HEK293 (cell line): ENCODE measurements around the gene ARHGAP24.

Experiments used
- CTCF ChIA-PET: fragments of 350-600 bp; formaldehyde crosslinking; extraction: SDS; loops from one replicate; lab custom pipeline; 2021; ENCODE audit warnings: antibody characterized with exemption; lab: Yijun Ruan, JAX
- POLR2A ChIA-PET: fragments of 300-600 bp; formaldehyde crosslinking; extraction: SDS; loops from one replicate; lab custom pipeline; 2020; ENCODE audit warnings: antibody characterized with exemption, inconsistent platforms; lab: Yijun Ruan, JAX
- H3K27ac ChIP-seq: fragments of 200-500 bp; sonication (Bioruptor generic); 2 replicates; pipeline ENCODE4 v1.5.1; 2014; ENCODE audit warnings: low read depth, low read length, control low read depth, inconsistent platforms; ENCODE audit errors: extremely low read depth
- H3K36me3 ChIP-seq, 2 experiments: fragments of 200-500 bp in 1 of 2; sonication (Bioruptor generic) in 1 of 2; 1 replicate in 1 of 2; 2 replicates in 1 of 2; pipeline ENCODE4 v1.5.1; 2014 to 2017; ENCODE audit warnings: inconsistent platforms in 2 of 2, low read length in 2 of 2; ENCODE audit not compliant: control insufficient read depth in 2 of 2, insufficient read depth in 1 of 2
- H3K4me1 ChIP-seq: fragments of 200-500 bp; sonication (Bioruptor generic); 2 replicates; pipeline ENCODE4 v1.5.1; 2014; ENCODE audit warnings: mild to moderate bottlenecking, low read length, inconsistent platforms; ENCODE audit not compliant: control insufficient read depth, insufficient read depth
- H3K4me3 ChIP-seq: 2 replicates; pipeline ENCODE4 v1.5.1; 2011; ENCODE audit warnings: low read depth, mild to moderate bottlenecking, control low read depth, low read length, moderate library complexity
- H3K9me3 ChIP-seq: fragments of 200-500 bp; sonication (Bioruptor generic); 2 replicates; pipeline ENCODE4 v1.5.1; 2014; ENCODE audit warnings: low read depth, low read length, inconsistent platforms; ENCODE audit not compliant: control insufficient read depth, insufficient read depth
- KLF17 ChIP-seq: fragments of 450-650 bp; formaldehyde crosslinking; IDR thresholded peaks from 2 replicates; pipeline ENCODE4 v1.5.1; 2016; ENCODE audit warnings: missing biosample characterization, missing genetic modification characterization
- MYNN ChIP-seq: fragments of 450-650 bp; formaldehyde crosslinking; IDR thresholded peaks from 2 replicates; pipeline ENCODE4 v1.5.1; 2016; ENCODE audit warnings: missing biosample characterization, missing genetic modification characterization, borderline replicate concordance
- RBAK ChIP-seq: fragments of 450-650 bp; formaldehyde crosslinking; IDR thresholded peaks from 2 replicates; pipeline ENCODE4 v1.5.1; 2016; ENCODE audit warnings: missing biosample characterization, missing genetic modification characterization
- SP2 ChIP-seq: fragments of 450-650 bp; formaldehyde crosslinking; IDR thresholded peaks from 2 replicates; pipeline ENCODE4 v1.5.1; 2016; ENCODE audit warnings: missing biosample characterization, missing genetic modification characterization
- ZBTB44 ChIP-seq: fragments of 450-650 bp; IDR thresholded peaks from 2 replicates; pipeline ENCODE4 v1.5.1; 2018; ENCODE audit warnings: missing biosample characterization, mild to moderate bottlenecking, missing genetic modification characterization
- ZBTB8A ChIP-seq: fragments of 450-650 bp; formaldehyde crosslinking; IDR thresholded peaks from 2 replicates; pipeline ENCODE4 v1.5.1; 2016; ENCODE audit warnings: missing biosample characterization, missing genetic modification characterization
- ZEB2 ChIP-seq: fragments of 450-650 bp; formaldehyde crosslinking; IDR thresholded peaks from 2 replicates; pipeline ENCODE4 v1.5.1; 2016; ENCODE audit warnings: missing biosample characterization, missing genetic modification characterization
- ZFP69B ChIP-seq: fragments of 450-650 bp; formaldehyde crosslinking; IDR thresholded peaks from 2 replicates; pipeline ENCODE4 v1.5.1; 2016; ENCODE audit warnings: missing biosample characterization, missing genetic modification characterization
- ZNF18 ChIP-seq: fragments of 450-650 bp; formaldehyde crosslinking; IDR thresholded peaks from 2 replicates; pipeline ENCODE4 v1.5.1; 2016; ENCODE audit warnings: missing biosample characterization, missing genetic modification characterization
- ZNF2 ChIP-seq: fragments of 450-650 bp; formaldehyde crosslinking; IDR thresholded peaks from 2 replicates; pipeline ENCODE4 v1.5.1; 2016; ENCODE audit warnings: missing biosample characterization, missing genetic modification characterization
- ZNF211 ChIP-seq: fragments of 450-650 bp; formaldehyde crosslinking; IDR thresholded peaks from 2 replicates; pipeline ENCODE4 v1.5.1; 2016; ENCODE audit warnings: low read depth, missing biosample characterization, missing genetic modification characterization
- ZNF223 ChIP-seq: fragments of 450-650 bp; formaldehyde crosslinking; IDR thresholded peaks from 2 replicates; pipeline ENCODE4 v1.5.1; 2016; ENCODE audit warnings: missing biosample characterization, missing genetic modification characterization
- ZNF341 ChIP-seq: fragments of 450-650 bp; formaldehyde crosslinking; IDR thresholded peaks from 2 replicates; pipeline ENCODE4; 2016; ENCODE audit warnings: low read depth, missing biosample characterization, missing genetic modification characterization
- ZNF501 ChIP-seq: fragments of 450-650 bp; formaldehyde crosslinking; IDR thresholded peaks from 2 replicates; pipeline ENCODE4 v1.5.1; 2016; ENCODE audit warnings: missing biosample characterization, missing genetic modification characterization
- ZNF514 ChIP-seq: fragments of 450-650 bp; formaldehyde crosslinking; IDR thresholded peaks from 2 replicates; pipeline ENCODE4 v1.5.1; 2016; ENCODE audit warnings: missing biosample characterization, missing genetic modification characterization
- ZNF518A ChIP-seq: fragments of 450-650 bp; formaldehyde crosslinking; conservative IDR thresholded peaks from 2 replicates; pipeline ENCODE4 v1.5.1; 2016; ENCODE audit warnings: low read depth, missing biosample characterization, missing genetic modification characterization
- ZNF549 ChIP-seq: fragments of 450-650 bp; IDR thresholded peaks from 2 replicates; pipeline ENCODE4 v1.5.1; 2018; ENCODE audit warnings: missing biosample characterization, missing genetic modification characterization, mild to moderate bottlenecking, inconsistent platforms, moderate library complexity
- ZNF558 ChIP-seq: fragments of 450-650 bp; formaldehyde crosslinking; IDR thresholded peaks from 2 replicates; pipeline ENCODE4 v1.5.1; 2016; ENCODE audit warnings: missing biosample characterization, missing genetic modification characterization
- ZNF585B ChIP-seq: fragments of 450-650 bp; formaldehyde crosslinking; IDR thresholded peaks from 2 replicates; pipeline ENCODE4 v1.5.1; 2016; ENCODE audit warnings: missing biosample characterization, missing genetic modification characterization
- ZNF621 ChIP-seq: fragments of 450-650 bp; formaldehyde crosslinking; IDR thresholded peaks from 2 replicates; pipeline ENCODE4 v1.5.1; 2017; ENCODE audit warnings: missing biosample characterization, missing genetic modification characterization
- TF ChIP-seq, protein P1 (sequence below): fragments of 450-650 bp; formaldehyde crosslinking; IDR thresholded peaks from 2 replicates; pipeline ENCODE4 v1.5.1; 2017; ENCODE audit warnings: missing biosample characterization, missing genetic modification characterization
- TF ChIP-seq, protein P2 (sequence below): fragments of 450-650 bp; formaldehyde crosslinking; IDR thresholded peaks from 2 replicates; pipeline ENCODE4 v1.5.1; 2016; ENCODE audit warnings: missing biosample characterization, missing genetic modification characterization, borderline replicate concordance

The ARHGAP24 gene

DNA sequence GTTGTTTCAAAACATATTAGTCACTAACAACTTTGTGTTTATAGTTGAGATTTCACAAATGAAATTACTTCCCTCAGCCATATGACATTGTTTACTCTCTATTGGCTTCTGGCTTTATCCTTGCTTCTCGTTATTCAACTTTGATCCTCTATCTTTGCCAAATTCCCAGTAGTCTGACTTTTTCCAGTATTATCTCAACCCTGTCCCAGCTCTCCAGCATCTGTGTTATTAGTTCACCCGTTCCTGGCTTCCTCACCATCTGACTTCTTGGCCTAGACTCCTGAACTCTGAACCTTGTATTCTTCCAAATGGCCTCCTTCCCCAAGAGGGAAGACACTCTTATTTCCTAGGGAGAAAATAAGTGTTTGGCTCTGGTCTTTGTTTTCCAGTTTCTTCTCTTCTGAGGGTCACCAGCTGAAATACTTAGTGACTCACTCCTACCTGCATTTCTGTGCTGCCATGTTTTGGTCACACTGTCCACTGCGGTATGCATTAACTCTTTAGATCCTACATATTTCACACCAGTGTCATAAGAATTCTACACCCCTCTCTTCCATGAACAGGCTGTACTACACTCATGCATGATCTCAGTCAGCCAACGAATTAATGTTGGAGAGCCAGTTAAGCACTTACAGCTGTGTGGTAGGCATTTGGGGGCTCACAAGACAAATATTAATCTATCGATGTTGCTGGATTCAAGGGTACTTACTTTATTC, 17.0 kb upstream of the ARHGAP24 start (continued):
- TF ChIP-seq ZBTB44 (tag by site-specific recombination): no peak
- no peak for TF ChIP-seq ZNF2
- TF ChIP-seq ZNF518A (tag by site-specific recombination): no peak
- no peak for TF ChIP-seq ZNF549
- TF ChIP-seq ZNF514 (tag by site-specific recombination): no peak
- TF ChIP-seq ZNF501 (tag by site-specific recombination): no peak
- no peak for TF ChIP-seq MYNN

- ChIA-PET POLR2A (no interaction called here), CTCF (no interaction called here)
- no peak overlapping the region for H3K27ac ChIP-seq
- H3K36me3 ChIP-seq: no peaks in the 10 kb centered on the region
- H3K4me1 ChIP-seq: no peaks in the 10 kb centered on the region
- H3K9me3 ChIP-seq: no peaks in the 10 kb centered on the region
- H3K4me3 ChIP-seq: no peak overlapping the region
- TF ChIP-seq ZNF621 (tag by site-specific recombination): no peak
- no peak for TF ChIP-seq ZBTB8A (tag by site-specific recombination)
- TF ChIP-seq ZNF18 (tag by site-specific recombination): no peak
- TF ChIP-seq ZNF585B (tag by site-specific recombination): no peak
- no peak for TF ChIP-seq SP2 (tag by site-specific recombination)
- TF ChIP-seq, protein P1, sequence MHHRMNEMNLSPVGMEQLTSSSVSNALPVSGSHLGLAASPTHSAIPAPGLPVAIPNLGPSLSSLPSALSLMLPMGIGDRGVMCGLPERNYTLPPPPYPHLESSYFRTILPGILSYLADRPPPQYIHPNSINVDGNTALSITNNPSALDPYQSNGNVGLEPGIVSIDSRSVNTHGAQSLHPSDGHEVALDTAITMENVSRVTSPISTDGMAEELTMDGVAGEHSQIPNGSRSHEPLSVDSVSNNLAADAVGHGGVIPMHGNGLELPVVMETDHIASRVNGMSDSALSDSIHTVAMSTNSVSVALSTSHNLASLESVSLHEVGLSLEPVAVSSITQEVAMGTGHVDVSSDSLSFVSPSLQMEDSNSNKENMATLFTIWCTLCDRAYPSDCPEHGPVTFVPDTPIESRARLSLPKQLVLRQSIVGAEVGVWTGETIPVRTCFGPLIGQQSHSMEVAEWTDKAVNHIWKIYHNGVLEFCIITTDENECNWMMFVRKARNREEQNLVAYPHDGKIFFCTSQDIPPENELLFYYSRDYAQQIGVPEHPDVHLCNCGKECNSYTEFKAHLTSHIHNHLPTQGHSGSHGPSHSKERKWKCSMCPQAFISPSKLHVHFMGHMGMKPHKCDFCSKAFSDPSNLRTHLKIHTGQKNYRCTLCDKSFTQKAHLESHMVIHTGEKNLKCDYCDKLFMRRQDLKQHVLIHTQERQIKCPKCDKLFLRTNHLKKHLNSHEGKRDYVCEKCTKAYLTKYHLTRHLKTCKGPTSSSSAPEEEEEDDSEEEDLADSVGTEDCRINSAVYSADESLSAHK (tag by site-specific recombination): no peak
- no peak for TF ChIP-seq ZEB2
- TF ChIP-seq KLF17 (tag by site-specific recombination): no peak
- no peak for TF ChIP-seq ZNF223 (tag by site-specific recombination)
- no peak for TF ChIP-seq ZNF211 (tag by site-specific recombination)
- no peak for TF ChIP-seq ZNF341 (tag by site-specific recombination)
- TF ChIP-seq ZFP69B (tag by site-specific recombination): no peak
- TF ChIP-seq, protein P2, sequence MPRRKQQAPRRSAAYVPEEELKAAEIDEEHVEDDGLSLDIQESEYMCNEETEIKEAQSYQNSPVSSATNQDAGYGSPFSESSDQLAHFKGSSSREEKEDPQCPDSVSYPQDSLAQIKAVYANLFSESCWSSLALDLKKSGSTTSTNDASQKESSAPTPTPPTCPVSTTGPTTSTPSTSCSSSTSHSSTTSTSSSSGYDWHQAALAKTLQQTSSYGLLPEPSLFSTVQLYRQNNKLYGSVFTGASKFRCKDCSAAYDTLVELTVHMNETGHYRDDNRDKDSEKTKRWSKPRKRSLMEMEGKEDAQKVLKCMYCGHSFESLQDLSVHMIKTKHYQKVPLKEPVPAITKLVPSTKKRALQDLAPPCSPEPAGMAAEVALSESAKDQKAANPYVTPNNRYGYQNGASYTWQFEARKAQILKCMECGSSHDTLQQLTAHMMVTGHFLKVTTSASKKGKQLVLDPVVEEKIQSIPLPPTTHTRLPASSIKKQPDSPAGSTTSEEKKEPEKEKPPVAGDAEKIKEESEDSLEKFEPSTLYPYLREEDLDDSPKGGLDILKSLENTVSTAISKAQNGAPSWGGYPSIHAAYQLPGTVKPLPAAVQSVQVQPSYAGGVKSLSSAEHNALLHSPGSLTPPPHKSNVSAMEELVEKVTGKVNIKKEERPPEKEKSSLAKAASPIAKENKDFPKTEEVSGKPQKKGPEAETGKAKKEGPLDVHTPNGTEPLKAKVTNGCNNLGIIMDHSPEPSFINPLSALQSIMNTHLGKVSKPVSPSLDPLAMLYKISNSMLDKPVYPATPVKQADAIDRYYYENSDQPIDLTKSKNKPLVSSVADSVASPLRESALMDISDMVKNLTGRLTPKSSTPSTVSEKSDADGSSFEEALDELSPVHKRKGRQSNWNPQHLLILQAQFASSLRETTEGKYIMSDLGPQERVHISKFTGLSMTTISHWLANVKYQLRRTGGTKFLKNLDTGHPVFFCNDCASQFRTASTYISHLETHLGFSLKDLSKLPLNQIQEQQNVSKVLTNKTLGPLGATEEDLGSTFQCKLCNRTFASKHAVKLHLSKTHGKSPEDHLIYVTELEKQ: no peak
- no peak for TF ChIP-seq ZNF558 (tag by site-specific recombination)
- no peak for TF ChIP-seq RBAK (tag by site-specific recombination)
These were observed 15.2 kb upstream of the ARHGAP24 start for GRCh38 chr4:85459736-85460135.
